IMR-90 (cell line): ENCODE results near the gene ESR2. TPM values are rescaled to one million over a fixed set of nuclear protein-coding genes. Genes with fewer than 3 reads are reported as not detected.
"Not testable (repeated sequence)": the region's sequence is repeated elsewhere in the genome, so short reads cannot be mapped to it uniquely, and the experiment has no call there.

Experiments used
- ATAC-seq: fragments of 200-7000 bp; cut with Tn5 transposase; 2 replicates; pipeline ENCODE4 v1.9.1; 2020; ENCODE audit warnings: low read depth, mild to moderate bottlenecking, moderate library complexity
- BruUV-seq: library from RNA; stranded (reverse); fragments of 400-500 nt; replicated peaks from 2 replicates; lab custom pipeline; 2021; lab: Mats Ljungman, UMichigan
- CTCF ChIA-PET: fragments of 300-600 bp; formaldehyde crosslinking; extraction: SDS; loops from one replicate; lab custom pipeline; 2021; ENCODE audit warnings: antibody characterized with exemption; lab: Yijun Ruan, JAX
- POLR2A ChIA-PET: fragments of 300-600 bp; sonication (Branson Sonifier 250); formaldehyde crosslinking; loops from one replicate; lab custom pipeline; 2022; ENCODE audit warnings: antibody characterized with exemption; ENCODE audit not compliant: unreplicated experiment; lab: Charles Lee
- DNase-seq: peaks from one replicate; pipeline ENCODE4 v3.0.0; 2013
- H2AFZ ChIP-seq: replicated peaks from 2 replicates; pipeline ENCODE3; 2013; ENCODE audit warnings: low read length, mild to moderate bottlenecking; ENCODE audit not compliant: poor library complexity
- H2AK5ac ChIP-seq: 2 replicates; pipeline ENCODE4 v1.6.1; 2013; ENCODE audit warnings: low read depth, low read length, inconsistent platforms
- H2AK9ac ChIP-seq: replicated peaks from 2 replicates; pipeline ENCODE3; 2013; ENCODE audit warnings: mild to moderate bottlenecking, low read depth, low read length, moderate library complexity; ENCODE audit not compliant: poor library complexity
- H2BK120ac ChIP-seq: 2 replicates; pipeline ENCODE4 v1.6.1; 2013; ENCODE audit warnings: low read depth, low read length, inconsistent platforms
- H2BK15ac ChIP-seq: 3 replicates; pipeline ENCODE4 v1.6.1; 2013; ENCODE audit warnings: low read depth, low read length, inconsistent platforms
- H2BK20ac ChIP-seq: 2 replicates; pipeline ENCODE4 v1.6.1; 2013; ENCODE audit warnings: low read depth, mild to moderate bottlenecking, inconsistent platforms, low read length, moderate library complexity
- H2BK5ac ChIP-seq: 2 replicates; pipeline ENCODE4 v1.6.1; 2013; ENCODE audit warnings: mild to moderate bottlenecking, low read depth, low read length, inconsistent platforms; ENCODE audit not compliant: poor library complexity, severe bottlenecking
- H3K14ac ChIP-seq: replicated peaks from 2 replicates; pipeline ENCODE4 v1.6.1; 2013; ENCODE audit warnings: low read depth, low read length, inconsistent platforms
- H3K18ac ChIP-seq: 2 replicates; pipeline ENCODE4 v1.6.1; 2013; ENCODE audit warnings: low read depth, low read length, control low read depth
- H3K23ac ChIP-seq: 2 replicates; pipeline ENCODE4 v1.6.1; 2013; ENCODE audit warnings: low read depth, low read length, inconsistent platforms
- H3K27ac ChIP-seq: 2 replicates; pipeline ENCODE4 v1.5.1; 2013; ENCODE audit warnings: mild to moderate bottlenecking, control low read depth, low read length; ENCODE audit not compliant: insufficient read depth
- H3K27me3 ChIP-seq: 2 replicates; pipeline ENCODE4 v1.6.1; 2013; ENCODE audit warnings: low read length; ENCODE audit not compliant: control insufficient read depth, insufficient read depth
- H3K36me3 ChIP-seq: 2 replicates; pipeline ENCODE4 v1.6.1; 2013; ENCODE audit warnings: low read length, mixed read lengths; ENCODE audit not compliant: control insufficient read depth, insufficient read depth
- H3K4ac ChIP-seq: 2 replicates; pipeline ENCODE4 v1.6.1; 2013; ENCODE audit warnings: low read depth, low read length, inconsistent platforms
- H3K4me1 ChIP-seq: 2 replicates; pipeline ENCODE4 v1.6.1; 2013; ENCODE audit warnings: low read length, mixed read lengths; ENCODE audit not compliant: control insufficient read depth, insufficient read depth
- H3K4me2 ChIP-seq: 2 replicates; pipeline ENCODE4 v1.6.1; 2013; ENCODE audit warnings: low read depth, mild to moderate bottlenecking, control low read depth, low read length, moderate library complexity
- H3K4me3 ChIP-seq: 2 replicates; pipeline ENCODE4 v1.5.1; 2013; ENCODE audit warnings: low read depth, mild to moderate bottlenecking, control low read depth, low read length, moderate library complexity; ENCODE audit not compliant: insufficient read depth
- H3K56ac ChIP-seq: 2 replicates; pipeline ENCODE4 v1.6.1; 2013; ENCODE audit warnings: low read length, inconsistent platforms; ENCODE audit not compliant: insufficient read depth; ENCODE audit errors: extremely low read depth
- H3K79me1 ChIP-seq, 2 experiments: 2 replicates each; pipeline ENCODE4 v1.6.1; 2013; ENCODE audit warnings: low read length in 2 of 2, inconsistent platforms in 1 of 2, low read depth in 1 of 2
- H3K9ac ChIP-seq: 2 replicates; pipeline ENCODE4 v1.6.1; 2013; ENCODE audit warnings: low read depth, low read length, control low read depth
- H3K9me1 ChIP-seq: 2 replicates; pipeline ENCODE4 v1.6.1; 2013; ENCODE audit warnings: low read length, inconsistent platforms; ENCODE audit not compliant: insufficient read depth
- H3K9me3 ChIP-seq: 2 replicates; pipeline ENCODE4 v1.6.1; 2013; ENCODE audit warnings: low read length; ENCODE audit not compliant: control insufficient read depth, insufficient read depth
- H4K20me1 ChIP-seq: 2 replicates; pipeline ENCODE4 v1.6.1; 2013; ENCODE audit warnings: low read length, inconsistent platforms; ENCODE audit not compliant: insufficient read depth
- H4K5ac ChIP-seq: 2 replicates; pipeline ENCODE4 v1.6.1; 2013; ENCODE audit warnings: mild to moderate bottlenecking, low read depth, low read length, control low read depth
- H4K8ac ChIP-seq, 2 experiments: 2 replicates each; pipeline ENCODE4 v1.6.1; 2013; ENCODE audit warnings: low read depth in 2 of 2, low read length in 2 of 2, control low read depth in 1 of 2, inconsistent platforms in 1 of 2
- H4K91ac ChIP-seq: 2 replicates; pipeline ENCODE4 v1.6.1; 2013; ENCODE audit warnings: low read depth, low read length, inconsistent platforms; ENCODE audit not compliant: insufficient read depth
- ELK1 ChIP-seq: fragments of 150-350 bp; IDR thresholded peaks from 2 replicates; pipeline ENCODE4 v1.6.1; 2016; ENCODE audit warnings: low read depth, mild to moderate bottlenecking, low read length, moderate library complexity, borderline replicate concordance
- MAFK ChIP-seq: IDR thresholded peaks from 2 replicates; pipeline ENCODE4 v1.6.1; 2012; ENCODE audit warnings: low read depth, low read length, improper control_type of control experiment
- RCOR1 ChIP-seq: IDR thresholded peaks from 2 replicates; pipeline ENCODE4 v1.6.1; 2012; ENCODE audit warnings: mild to moderate bottlenecking, low read length, improper control_type of control experiment; ENCODE audit not compliant: insufficient replicate concordance
- WGBS, 2 experiments: methylation state at CpG; one replicate each; pipeline versions ENCODE4 v1.1.5 to v1.1.7; 2013; ENCODE audit warnings: missing lambda C conversion rate in 2 of 2; ENCODE audit not compliant: insufficient read length in 1 of 2; ENCODE audit errors: extremely low coverage in 2 of 2; 5-methylcytosine and 5-hydroxymethylcytosine counted together
- dilution Hi-C: fragments of 300-500 bp; cut with HindIII; formaldehyde crosslinking; loops from one replicate; pipeline ENCODE4 v1.14.3; 2018; ENCODE audit warnings: low sequenced_read_pairs; ENCODE audit not compliant: unreplicated experiment
- in situ Hi-C: fragments of 300-500 bp; cut with MboI; formaldehyde crosslinking; loops from 3 replicates; pipeline ENCODE4 v1.14.3; 2019; ENCODE audit warnings: low sequenced_read_pairs, inconsistent platforms, mixed read lengths
- intact Hi-C: fragments of 100-400 bp; cut with micrococcal nuclease; formaldehyde crosslinking; loops from 2 replicates; pipeline ENCODE4 v1.10.0; 2022
- polyA plus RNA-seq, 3 experiments: library from polyadenylated mRNA; depleted of rRNA; stranded (reverse); fragments of >200 nt; gene quantifications; 2 replicates each; pipeline ENCODE4 v1.2.3, GENCODE V29; 2012; ENCODE audit warnings: low replicate concordance in 1 of 3
- total RNA-seq: library from RNA; depleted of rRNA; stranded (reverse); fragments of >200 nt; gene quantifications from 2 replicates; pipeline ENCODE4 v1.2.3, GENCODE V29; 2012

The ESR2 gene
- total and polyA plus RNA-seq, 2 of the 4 experiments (the other 2 are of a cell fraction) = under 0.01 to 0.03 TPM

GRCh38 chr14:64324461-64324860 is 30.3 kb upstream of the ESR2 start:
- WGBS, 2 experiments = no CpG with 5 or more reads among the region's 1 CpG
- CTCF ChIA-PET = no interaction called here
- POLR2A ChIA-PET = interaction anchor here (0.5 kb wide), 1 partner anchor 180 kb away, joined by 3 read pairs; no protein-coding TSS in a partner anchor

GRCh38 chr14:64320362-64320761 is 26.2 kb upstream of the ESR2 start:
- H4K8ac ChIP-seq, H2AK5ac ChIP-seq, H2BK15ac ChIP-seq, H2BK5ac ChIP-seq, H3K36me3 ChIP-seq, H3K18ac ChIP-seq, ATAC-seq, H2AK9ac ChIP-seq, H2BK120ac ChIP-seq, CTCF ChIA-PET, H4K5ac ChIP-seq, H3K9me3 ChIP-seq, in situ Hi-C loops, dilution Hi-C loops, H4K91ac ChIP-seq, H4K20me1 ChIP-seq, H2AFZ ChIP-seq, H3K23ac ChIP-seq, DNase-seq, H3K27me3 ChIP-seq, H3K4ac ChIP-seq, H3K4me1 ChIP-seq, intact Hi-C loops, H2BK20ac ChIP-seq, H3K79me1 ChIP-seq, H3K27ac ChIP-seq, H3K4me3 ChIP-seq, POLR2A ChIA-PET, H3K9ac ChIP-seq, H3K9me1 ChIP-seq, BruUV-seq, H3K4me2 ChIP-seq, H3K56ac ChIP-seq, H3K14ac ChIP-seq: not testable (repeated sequence)
- no CpG with 5 or more reads among the region's 5 CpGs for WGBS, 2 experiments

More at GRCh38 chr14:64324461-64324860, 30.3 kb upstream of the ESR2 start:
- TF ChIP-seq MAFK (peak; percentile 80), ELK1 (no peak), RCOR1 (no peak)
- H3K9me1 ChIP-seq = no peaks in the 10 kb centered on the region
- DNase-seq = peak; percentile 56
- H2BK20ac ChIP-seq = no peak overlapping the region
- no peak overlapping the region for H3K9ac ChIP-seq
- no peak overlapping the region for H3K4me2 ChIP-seq
- H3K79me1 ChIP-seq = no peaks in the 10 kb centered on the region
- H2AK9ac ChIP-seq = no peak overlapping the region
- no peak overlapping the region for H4K91ac ChIP-seq
- H3K27ac ChIP-seq = no peak overlapping the region
- H2BK5ac ChIP-seq = no peak overlapping the region
- H3K27me3 ChIP-seq = no peaks in the 10 kb centered on the region
- dilution Hi-C loops = no loop called here
- H3K4me3 ChIP-seq = no peak overlapping the region
- no peak overlapping the region for H3K56ac ChIP-seq
- no TSS peak for BruUV-seq
- in situ Hi-C loops = no loop called here
- peak; percentile 27; the same call in 1 of the 2 replicates for ATAC-seq
- H3K36me3 ChIP-seq = no peaks in the 10 kb centered on the region
- no peak overlapping the region for H2AFZ ChIP-seq
- H3K9me3 ChIP-seq = no peaks in the 10 kb centered on the region
- H3K14ac ChIP-seq = no peak overlapping the region
- no peak overlapping the region for H3K23ac ChIP-seq
- no peaks in the 10 kb centered on the region for H4K20me1 ChIP-seq
- H2BK120ac ChIP-seq = no peak overlapping the region
- no peak overlapping the region for H4K5ac ChIP-seq
- no peak overlapping the region for H2AK5ac ChIP-seq
- no peak overlapping the region for H3K4ac ChIP-seq
- no peak overlapping the region for H3K18ac ChIP-seq
- no peak overlapping the region; a peak in 1 of 4 replicates for H4K8ac ChIP-seq
- no peaks in the 10 kb centered on the region for H3K4me1 ChIP-seq
- no peak overlapping the region for H2BK15ac ChIP-seq
- intact Hi-C loops = no loop called here
